Caco-2 (cell line): ENCODE measurements around the gene GPR3. TPM values are rescaled to one million over a fixed set of nuclear protein-coding genes. Genes with fewer than 3 reads are reported as not detected.
A peak's percentile ranks its signal among the peaks of the same experiment; 100 is the strongest.

Experiments used
- BruUV-seq: library from RNA; stranded (reverse); fragments of 400-500 nt; replicated peaks from 2 replicates; lab custom pipeline; 2021; lab: Mats Ljungman, UMichigan
- CTCF ChIA-PET: fragments of 300-600 bp; sonication (Branson Sonifier 250); formaldehyde crosslinking; loops from one replicate; lab custom pipeline; 2022; ENCODE audit warnings: antibody characterized with exemption; lab: Charles Lee
- POLR2A ChIA-PET: fragments of 300-600 bp; sonication (Branson Sonifier 250); formaldehyde crosslinking; loops from one replicate; lab custom pipeline; 2022; ENCODE audit warnings: antibody characterized with exemption; lab: Charles Lee
- DNase-seq, 2 experiments: peaks; one replicate each; pipeline versions ENCODE4 v3.0.0 to v3.0.0-alpha.2; 2020 to 2022
- H3K27me3 ChIP-seq: replicated peaks from 2 replicates; pipeline ENCODE4 v1.6.0; 2011; ENCODE audit warnings: low read length; ENCODE audit not compliant: control insufficient read depth, insufficient read depth
- H3K36me3 ChIP-seq: 2 replicates; pipeline ENCODE4 v1.5.1; 2011; ENCODE audit warnings: low read length; ENCODE audit not compliant: control insufficient read depth, insufficient read depth
- H3K4me1 ChIP-seq: fragments of 250-450 bp; sonication (Bioruptor Pico); 2 replicates; pipeline ENCODE4 v1.5.1; 2020; ENCODE audit warnings: mild to moderate bottlenecking
- H3K4me3 ChIP-seq: 2 replicates; pipeline ENCODE4 v1.5.1; 2011; ENCODE audit warnings: low read depth, mild to moderate bottlenecking, control low read depth, low read length
- H3K9me3 ChIP-seq: fragments of 250-450 bp; sonication (Bioruptor Pico); 2 replicates; pipeline ENCODE4 v1.5.1; 2020; ENCODE audit warnings: mild to moderate bottlenecking, moderate library complexity
- H3K27ac Mint-ChIP-seq: one replicate; pipeline ENCODE4 v1.8.0; 2022; ENCODE audit warnings: mixed read lengths; ENCODE audit not compliant: unreplicated experiment
- H3K27me3 Mint-ChIP-seq: one replicate; pipeline ENCODE4 v1.8.0; 2022; ENCODE audit warnings: mixed read lengths; ENCODE audit not compliant: insufficient read depth, unreplicated experiment
- H3K36me3 Mint-ChIP-seq: one replicate; pipeline ENCODE4 v1.8.0; 2022; ENCODE audit warnings: mild to moderate bottlenecking, mixed read lengths; ENCODE audit not compliant: insufficient read depth, unreplicated experiment
- H3K4me1 Mint-ChIP-seq: one replicate; pipeline ENCODE4 v1.8.0; 2022; ENCODE audit warnings: low read depth, mixed read lengths; ENCODE audit not compliant: unreplicated experiment
- H3K4me3 Mint-ChIP-seq: one replicate; pipeline ENCODE4 v1.8.0; 2022; ENCODE audit warnings: mild to moderate bottlenecking, moderate library complexity, mixed read lengths; ENCODE audit not compliant: unreplicated experiment
- H3K9me3 Mint-ChIP-seq: one replicate; pipeline ENCODE4 v1.8.0; 2022; ENCODE audit warnings: mixed read lengths; ENCODE audit not compliant: unreplicated experiment
- intact Hi-C: fragments of 100-400 bp; cut with micrococcal nuclease; formaldehyde crosslinking; loops from one replicate; pipeline ENCODE4 v1.10.0; 2022; ENCODE audit not compliant: unreplicated experiment
- total RNA-seq: library from RNA; stranded (reverse); gene quantifications from 2 replicates; pipeline ENCODE4 v1.2.3, GENCODE V29; 2022
- TF ChIP-seq, protein P1 (sequence below), 2 experiments: fragments of 200-600 bp in 1 of 2; IDR thresholded peaks; 1 replicate in 1 of 2; 2 replicates in 1 of 2; pipeline versions ENCODE4 v1.5.1 to v1.8.0; 2011 to 2022; ENCODE audit warnings: antibody characterized with exemption in 1 of 2, control low read depth in 1 of 2, inconsistent platforms in 1 of 2, low read depth in 1 of 2, low read length in 1 of 2, mild to moderate bottlenecking in 1 of 2, moderate library complexity in 1 of 2; ENCODE audit not compliant: insufficient read depth in 1 of 2, severe bottlenecking in 1 of 2, unreplicated experiment in 1 of 2

The GPR3 gene
- total RNA-seq, 1 experiment from 2014 or later: 0.91 TPM

DNA sequence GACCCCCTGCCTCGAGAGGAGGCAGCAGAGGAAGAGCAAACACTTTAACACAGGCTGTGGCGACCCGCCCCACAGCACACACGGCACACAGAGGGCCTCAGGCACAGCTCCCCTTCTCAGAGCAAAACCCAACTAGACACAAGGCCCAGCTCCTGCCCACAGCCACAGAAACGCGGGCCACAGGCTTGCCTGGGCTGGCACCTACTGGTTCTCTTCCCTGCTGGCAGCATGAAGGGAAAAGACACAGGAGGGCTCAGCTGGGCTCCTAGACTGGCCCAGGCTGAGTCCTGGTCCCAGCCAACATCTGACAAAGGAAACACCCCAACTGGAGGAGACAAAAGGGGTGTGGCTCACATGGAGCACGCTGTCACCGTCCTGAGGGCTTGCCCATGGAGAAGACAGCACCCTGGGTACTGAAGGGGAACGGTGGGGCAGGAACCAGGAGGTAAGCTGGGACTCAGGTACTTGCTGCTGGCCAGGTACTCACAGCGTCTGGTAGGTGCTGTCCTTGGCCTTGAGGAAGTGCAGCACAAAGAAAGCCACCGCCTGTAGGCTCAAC is 12.8 kb upstream of the GPR3 start:
- Histone ChIP-seq H3K4me3 (no peak overlapping the region), H3K36me3 (no peaks in the 10 kb centered on the region), H3K9me3 (no peaks in the 10 kb centered on the region), H3K27me3 (no peaks in the 10 kb centered on the region), H3K4me1 (no peaks in the 10 kb centered on the region)
- no peak overlapping the region for H3K27ac Mint-ChIP-seq
- no peaks in the 10 kb centered on the region for H3K9me3 Mint-ChIP-seq
- H3K27me3 Mint-ChIP-seq: no peaks in the 10 kb centered on the region
- intact Hi-C loops: no loop called here
- ChIA-PET CTCF (interaction anchor here (0.6 kb wide), 1 partner anchor 14 kb away, joined by 4 read pairs; no protein-coding TSS in a partner anchor), POLR2A (no interaction called here)
- BruUV-seq: no TSS peak
- TF ChIP-seq, protein P1, sequence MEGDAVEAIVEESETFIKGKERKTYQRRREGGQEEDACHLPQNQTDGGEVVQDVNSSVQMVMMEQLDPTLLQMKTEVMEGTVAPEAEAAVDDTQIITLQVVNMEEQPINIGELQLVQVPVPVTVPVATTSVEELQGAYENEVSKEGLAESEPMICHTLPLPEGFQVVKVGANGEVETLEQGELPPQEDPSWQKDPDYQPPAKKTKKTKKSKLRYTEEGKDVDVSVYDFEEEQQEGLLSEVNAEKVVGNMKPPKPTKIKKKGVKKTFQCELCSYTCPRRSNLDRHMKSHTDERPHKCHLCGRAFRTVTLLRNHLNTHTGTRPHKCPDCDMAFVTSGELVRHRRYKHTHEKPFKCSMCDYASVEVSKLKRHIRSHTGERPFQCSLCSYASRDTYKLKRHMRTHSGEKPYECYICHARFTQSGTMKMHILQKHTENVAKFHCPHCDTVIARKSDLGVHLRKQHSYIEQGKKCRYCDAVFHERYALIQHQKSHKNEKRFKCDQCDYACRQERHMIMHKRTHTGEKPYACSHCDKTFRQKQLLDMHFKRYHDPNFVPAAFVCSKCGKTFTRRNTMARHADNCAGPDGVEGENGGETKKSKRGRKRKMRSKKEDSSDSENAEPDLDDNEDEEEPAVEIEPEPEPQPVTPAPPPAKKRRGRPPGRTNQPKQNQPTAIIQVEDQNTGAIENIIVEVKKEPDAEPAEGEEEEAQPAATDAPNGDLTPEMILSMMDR (IDR thresholded peaks at IDR 0.05; ENCODE audit: insufficient read depth in 1 of 2, low read depth in 1 of 2, low read length in 1 of 2, severe bottlenecking in 1 of 2, unreplicated experiment in 1 of 2): no peak
- H3K4me3 Mint-ChIP-seq: no peak overlapping the region
- H3K4me1 Mint-ChIP-seq: no peaks in the 10 kb centered on the region
- no peaks in the 10 kb centered on the region for H3K36me3 Mint-ChIP-seq
- no peak for DNase-seq

DNA sequence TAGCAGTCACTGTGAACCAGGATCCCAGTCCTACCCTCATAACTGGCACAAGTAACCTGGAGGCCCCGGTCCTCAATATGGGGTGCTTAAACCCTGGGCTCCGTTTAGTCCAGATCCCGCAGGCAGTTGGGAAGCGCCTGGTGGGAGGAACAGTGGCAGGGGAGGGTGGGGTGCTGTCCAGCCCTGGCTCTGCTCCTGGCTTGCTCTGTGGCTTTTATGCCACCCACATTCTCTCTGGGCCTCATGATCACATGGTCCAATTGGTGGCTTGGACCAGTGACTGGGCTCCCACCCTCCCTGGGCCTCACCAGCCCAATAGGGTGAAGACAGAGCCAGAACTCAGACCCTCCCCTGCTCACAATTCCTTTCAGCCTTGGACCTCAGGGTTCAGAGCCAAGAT is 12.2 kb upstream of the GPR3 start:
- H3K27ac Mint-ChIP-seq: no peak overlapping the region
- H3K36me3 Mint-ChIP-seq: no peaks in the 10 kb centered on the region
- Histone ChIP-seq H3K4me3 (no peak overlapping the region), H3K27me3 (no peaks in the 10 kb centered on the region), H3K4me1 (no peaks in the 10 kb centered on the region), H3K9me3 (no peaks in the 10 kb centered on the region), H3K36me3 (no peaks in the 10 kb centered on the region)
- no TSS peak for BruUV-seq
- intact Hi-C loops: no loop called here
- CTCF ChIA-PET: interaction anchor here (0.6 kb wide), 1 partner anchor 15 kb away, joined by 4 read pairs; no protein-coding TSS in a partner anchor
- DNase-seq: no peak
- TF ChIP-seq, protein P1 (IDR thresholded peaks at IDR 0.05; ENCODE audit: insufficient read depth in 1 of 2, low read depth in 1 of 2, low read length in 1 of 2, severe bottlenecking in 1 of 2, unreplicated experiment in 1 of 2): no peak
- H3K4me1 Mint-ChIP-seq: no peaks in the 10 kb centered on the region
- no peaks in the 10 kb centered on the region for H3K9me3 Mint-ChIP-seq
- no peak overlapping the region for H3K4me3 Mint-ChIP-seq
- POLR2A ChIA-PET: no interaction called here
- H3K27me3 Mint-ChIP-seq: no peaks in the 10 kb centered on the region

DNA sequence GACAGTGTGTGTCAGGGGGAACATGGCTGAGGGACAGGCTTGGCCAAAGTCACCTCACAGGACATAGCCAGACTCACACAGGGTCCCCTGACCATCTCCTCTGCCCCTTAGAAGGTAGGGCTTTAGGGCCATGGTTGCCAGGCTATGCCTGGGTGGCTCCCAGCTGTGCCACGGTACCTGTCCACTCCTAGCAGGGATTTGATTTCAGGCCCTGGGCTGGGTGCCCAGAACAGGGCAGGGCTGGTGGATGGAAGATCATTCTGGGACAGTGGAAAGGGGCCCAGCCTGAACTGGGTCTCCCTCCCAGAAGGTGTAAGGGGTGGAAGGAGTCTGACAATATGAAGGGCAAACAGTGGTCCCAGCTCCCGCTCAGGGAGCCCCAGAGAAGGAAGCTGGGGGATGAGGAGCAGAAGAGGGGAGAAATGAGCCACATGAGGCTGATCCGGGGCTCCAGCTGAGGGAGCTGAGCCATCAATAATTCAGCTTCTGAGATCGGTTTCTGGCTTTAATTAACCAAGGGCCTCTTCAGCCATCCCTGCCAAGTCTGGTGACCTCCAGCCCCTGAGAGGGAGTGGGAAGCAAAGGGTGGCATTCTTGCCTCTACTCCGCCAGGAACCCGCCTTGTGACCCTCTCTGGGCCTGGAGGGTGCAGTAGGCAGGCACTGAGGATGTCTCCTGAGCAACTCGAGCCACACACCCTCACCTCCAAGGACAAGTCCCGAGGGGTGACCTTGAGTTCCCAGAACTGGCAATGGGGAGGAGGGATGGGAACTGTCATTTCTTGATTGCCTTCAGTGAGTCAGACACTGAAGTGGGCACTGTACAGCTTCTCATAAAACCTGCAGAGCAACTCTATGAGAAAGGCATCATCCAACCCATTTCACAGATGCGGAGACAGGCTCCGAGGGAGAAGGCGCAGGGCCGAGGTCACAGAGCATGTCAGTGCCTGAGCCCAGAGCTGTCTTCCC is 11.4 kb upstream of the GPR3 start:
- TF ChIP-seq, protein P1 (IDR thresholded peaks at IDR 0.05; ENCODE audit: insufficient read depth in 1 of 2, low read depth in 1 of 2, low read length in 1 of 2, severe bottlenecking in 1 of 2, unreplicated experiment in 1 of 2): no peak
- intact Hi-C loops: no loop called here
- CTCF ChIA-PET: interaction anchor here (0.6 to 1.1 kb wide), 2 partner anchors 14 to 85 kb away, joined by 3 read pairs; no protein-coding TSS in a partner anchor
- Mint-ChIP-seq H3K27me3 (no peaks in the 10 kb centered on the region), H3K4me3 (no peak overlapping the region), H3K9me3 (no peaks in the 10 kb centered on the region), H3K4me1 (no peaks in the 10 kb centered on the region), H3K27ac (peak overlapping the region; percentile 7), H3K36me3 (no peaks in the 10 kb centered on the region)
- BruUV-seq: no TSS peak
- POLR2A ChIA-PET: no interaction called here
- DNase-seq: no peak
- Histone ChIP-seq H3K36me3 (no peaks in the 10 kb centered on the region), H3K4me1 (no peaks in the 10 kb centered on the region), H3K27me3 (no peaks in the 10 kb centered on the region), H3K9me3 (no peaks in the 10 kb centered on the region), H3K4me3 (no peak overlapping the region)
